Activated T-cell treated with anti-CD3 and anti-CD28 coated beads, Interleukin-2, amount 50 U/mL, for 72 hours (primary cell): ENCODE measurements around the gene SHF. TPM values are rescaled to one million over a fixed set of nuclear protein-coding genes. Genes with fewer than 3 reads are reported as not detected.
"Not testable (repeated sequence)": the region's sequence is repeated elsewhere in the genome, so short reads cannot be mapped to it uniquely, and the experiment has no call there.

Source experiments
- ATAC-seq, 2 donors: fragments of 150-1000 bp; cut with Tn5 transposase; replicated peaks in 1 of 2; 2 replicates each; pipeline ENCODE4 v1.10.0; 2021; ENCODE audit warnings: moderate library complexity in 2 of 2, mild to moderate bottlenecking in 1 of 2
- DNase-seq, 2 donors: peaks; one replicate each; pipeline ENCODE4 v3.0.0; 2021 to 2022; ENCODE audit warnings: mixed read lengths in 1 of 2
- H3K27ac Mint-ChIP-seq: one replicate; pipeline ENCODE4 v1.8.0; 2022; ENCODE audit warnings: mild to moderate bottlenecking, moderate library complexity, mixed read lengths
- H3K27me3 Mint-ChIP-seq: one replicate; pipeline ENCODE4 v1.8.0; 2022; ENCODE audit warnings: low read depth, mixed read lengths
- H3K36me3 Mint-ChIP-seq, 2 donors: one replicate each; pipeline ENCODE4 v1.8.0; 2022; ENCODE audit warnings: mixed read lengths in 2 of 2, mild to moderate bottlenecking in 1 of 2; ENCODE audit not compliant: insufficient read depth in 2 of 2
- H3K4me1 Mint-ChIP-seq: one replicate; pipeline ENCODE4 v1.8.0; 2022; ENCODE audit warnings: low read depth, mixed read lengths
- H3K4me3 Mint-ChIP-seq, 2 donors: one replicate each; pipeline ENCODE4 v1.8.0; 2022; ENCODE audit warnings: mild to moderate bottlenecking in 2 of 2, mixed read lengths in 2 of 2, moderate library complexity in 2 of 2
- H3K9me3 Mint-ChIP-seq, 2 donors: one replicate each; pipeline ENCODE4 v1.8.0; 2022; ENCODE audit warnings: mixed read lengths in 2 of 2
- total RNA-seq, 2 donors: library from RNA; stranded (reverse); gene quantifications; one replicate each; pipeline ENCODE4 v1.2.3, GENCODE V29; 2022

The SHF gene
- total RNA-seq, 2 donors from 2014 or later, result 11.7 to 16.8 TPM

GRCh38 chr15:45140557-45141250 lies 47.1 kb downstream of the SHF start:
- Mint-ChIP-seq H3K36me3 (no peaks in the 10 kb centered on the region), H3K9me3 (no peaks in the 10 kb centered on the region), H3K4me3 (no peak overlapping the region), H3K27ac (no peak overlapping the region), H3K27me3 (peaks cover 10% of the 10 kb centered on the region), H3K4me1 (peaks cover 7% of the 10 kb centered on the region)
- ATAC-seq (no peak), DNase-seq (no peak)

GRCh38 chr15:45139770-45140169 lies 48.0 kb downstream of the SHF start:
- ATAC-seq (no peak), DNase-seq (no peak)
- no peak overlapping the region for H3K27ac Mint-ChIP-seq

GRCh38 chr15:45138814-45139765 lies 48.7 kb downstream of the SHF start:
- Mint-ChIP-seq H3K9me3 (no peaks in the 10 kb centered on the region), H3K36me3 (no peaks in the 10 kb centered on the region), H3K27ac (no peak overlapping the region), H3K4me1 (peaks cover 14% of the 10 kb centered on the region), H3K27me3 (peaks cover 19% of the 10 kb centered on the region), H3K4me3 (no peak overlapping the region)
- DNase-seq (no peak), ATAC-seq (no peak)

More at GRCh38 chr15:45139770-45140169, 48.0 kb downstream of the SHF start:
- peaks cover 12% of the 10 kb centered on the region for H3K27me3 Mint-ChIP-seq
- H3K4me3 Mint-ChIP-seq, result no peak overlapping the region
- no peaks in the 10 kb centered on the region for H3K36me3 Mint-ChIP-seq
- H3K4me1 Mint-ChIP-seq, result peaks cover 8% of the 10 kb centered on the region
- H3K9me3 Mint-ChIP-seq, result no peaks in the 10 kb centered on the region

- ATAC-seq, result no peak
- H3K4me1 Mint-ChIP-seq, result peaks cover 14% of the 10 kb centered on the region
- DNase-seq, result no peak
- H3K36me3 Mint-ChIP-seq, result no peaks in the 10 kb centered on the region
- peaks cover 33% of the 10 kb centered on the region for H3K27me3 Mint-ChIP-seq
- H3K9me3 Mint-ChIP-seq, result no peaks in the 10 kb centered on the region
- H3K27ac Mint-ChIP-seq, result no peak overlapping the region
- H3K4me3 Mint-ChIP-seq, result no peak overlapping the region
Measured at GRCh38 chr15:45137703-45138102, 50.1 kb downstream of the SHF start.

- peaks cover 46% of the 10 kb centered on the region for H3K27me3 Mint-ChIP-seq
- no peak for ATAC-seq
- H3K9me3 Mint-ChIP-seq, result no peaks in the 10 kb centered on the region
- no peaks in the 10 kb centered on the region for H3K36me3 Mint-ChIP-seq
- H3K4me1 Mint-ChIP-seq, result peaks cover 14% of the 10 kb centered on the region
- H3K27ac Mint-ChIP-seq, result no peak overlapping the region
- peak in 1 of 2 donors; percentile 48 for DNase-seq
- peak overlapping the region; percentile 63 to 69 for H3K4me3 Mint-ChIP-seq
Measured at GRCh38 chr15:45136378-45136764, 51.4 kb downstream of the SHF start.

- ATAC-seq, result peak in 1 of 2 donors; percentile 21
- not testable (repeated sequence) for H3K36me3 Mint-ChIP-seq, DNase-seq, H3K9me3 Mint-ChIP-seq, H3K27ac Mint-ChIP-seq
- H3K4me3 Mint-ChIP-seq, result peak overlapping the region; percentile 63 to 69
- peaks cover 49% of the 10 kb centered on the region for H3K27me3 Mint-ChIP-seq
- peaks cover 14% of the 10 kb centered on the region for H3K4me1 Mint-ChIP-seq
Measured at GRCh38 chr15:45135705-45136377, 51.9 kb downstream of the SHF start.

GRCh38 chr15:45134682-45135604 lies 52.8 kb downstream of the SHF start:
- Mint-ChIP-seq H3K36me3 (peaks cover 0 to 1% of the 10 kb centered on the region in 2 donors), H3K4me1 (peaks cover 14% of the 10 kb centered on the region), H3K4me3 (peak overlapping the region; percentile 38 to 77), H3K27ac (no peak overlapping the region), H3K9me3 (no peaks in the 10 kb centered on the region), H3K27me3 (peaks cover 56% of the 10 kb centered on the region)
- peak; percentile 52 to 63 for ATAC-seq
- DNase-seq, result peak; percentile 30 to 41

- Mint-ChIP-seq H3K9me3 (no peaks in the 10 kb centered on the region), H3K4me1 (peaks cover 14% of the 10 kb centered on the region), H3K36me3 (peaks cover 0 to 1% of the 10 kb centered on the region in 2 donors), H3K4me3 (peak overlapping the region in 1 of 2 donors; percentile 77), H3K27ac (no peak overlapping the region), H3K27me3 (peaks cover 58% of the 10 kb centered on the region)
- no peak for ATAC-seq
- no peak for DNase-seq
Measured at GRCh38 chr15:45134046-45134445, 53.7 kb downstream of the SHF start.

GRCh38 chr15:45133561-45133920 lies 54.2 kb downstream of the SHF start:
- Mint-ChIP-seq H3K4me3 (no peak overlapping the region), H3K27me3 (peaks cover 63% of the 10 kb centered on the region), H3K4me1 (peaks cover 14% of the 10 kb centered on the region), H3K36me3 (peaks cover 0 to 1% of the 10 kb centered on the region in 2 donors), H3K9me3 (no peaks in the 10 kb centered on the region), H3K27ac (no peak overlapping the region)
- no peak for DNase-seq
- ATAC-seq, result no peak

GRCh38 chr15:45132844-45133560 lies 54.8 kb downstream of the SHF start:
- Mint-ChIP-seq H3K27ac (no peak overlapping the region), H3K36me3 (peaks cover 0 to 1% of the 10 kb centered on the region in 2 donors), H3K27me3 (peaks cover 68% of the 10 kb centered on the region), H3K4me1 (peaks cover 14% of the 10 kb centered on the region), H3K4me3 (no peak overlapping the region), H3K9me3 (no peaks in the 10 kb centered on the region)
- peak; percentile 12 to 38 for ATAC-seq
- no peak for DNase-seq

GRCh38 chr15:45131510-45131909 lies 56.3 kb downstream of the SHF start:
- Mint-ChIP-seq H3K36me3 (peaks cover 0 to 1% of the 10 kb centered on the region in 2 donors), H3K27ac (no peak overlapping the region), H3K4me1 (peaks cover 12% of the 10 kb centered on the region), H3K27me3 (peaks cover 72% of the 10 kb centered on the region), H3K9me3 (no peaks in the 10 kb centered on the region), H3K4me3 (no peak overlapping the region)
- DNase-seq (no peak), ATAC-seq (no peak)
